Measurements from ENCODE around the gene DTHD1.

GRCh38 chr4:36348403-36348938 lies 67.1 kb downstream of the DTHD1 start:
- TF ChIP-seq CTCF (IDR thresholded peaks at IDR 0.05 in 8 of 11, conservative IDR thresholded peaks at IDR 0.05 in 3 of 11) (no peak), POLR2A (IDR thresholded peaks at IDR 0.05) (no peak), POLR2AphosphoS5 (IDR thresholded peaks at IDR 0.05) (no peak)
